ENCODE data around the gene ARHGAP18. TPM values are rescaled to one million over a fixed set of nuclear protein-coding genes. Genes with fewer than 3 reads are reported as not detected.

ARHGAP18 gene
- total and polyA plus RNA-seq, 2 of the 13 experiments (the other 11 are each of a cell fraction or from before 2014, with no cell fraction given) = 58.2 to 115 TPM

DNA sequence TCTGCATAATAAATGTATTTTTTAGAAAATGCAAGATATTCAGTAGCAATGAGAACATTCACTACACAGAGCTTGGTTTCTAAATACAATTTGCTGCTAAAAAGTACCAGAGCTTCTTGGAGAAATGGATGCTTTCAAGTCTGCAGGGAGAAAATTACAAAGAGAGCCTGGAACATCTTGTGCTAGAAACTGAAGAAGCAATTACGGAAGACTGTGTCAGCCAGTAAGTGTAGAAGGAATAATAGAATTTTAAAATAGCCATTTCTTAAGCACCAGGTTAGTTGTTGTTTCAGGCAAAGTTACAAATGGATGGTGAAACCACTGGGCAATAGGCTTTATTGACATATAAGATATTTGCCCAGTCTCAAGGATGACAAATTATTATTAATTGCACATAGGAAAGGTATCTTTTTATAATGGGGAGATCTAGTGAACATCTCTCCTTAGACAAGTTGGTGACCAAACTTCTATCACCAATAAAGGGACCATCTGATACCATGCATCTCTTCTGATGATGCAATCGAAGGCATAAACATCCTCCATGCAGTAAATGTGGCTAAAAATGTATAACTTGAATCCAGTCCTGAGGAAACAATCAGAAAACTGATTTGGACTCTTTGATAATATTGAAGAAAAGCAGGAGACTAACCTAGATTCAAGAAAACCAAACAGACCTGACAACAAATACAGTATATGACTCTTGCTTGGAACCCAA, 81.7 kb downstream of the ARHGAP18 start (continued):
- TF ChIP-seq, protein P1, sequence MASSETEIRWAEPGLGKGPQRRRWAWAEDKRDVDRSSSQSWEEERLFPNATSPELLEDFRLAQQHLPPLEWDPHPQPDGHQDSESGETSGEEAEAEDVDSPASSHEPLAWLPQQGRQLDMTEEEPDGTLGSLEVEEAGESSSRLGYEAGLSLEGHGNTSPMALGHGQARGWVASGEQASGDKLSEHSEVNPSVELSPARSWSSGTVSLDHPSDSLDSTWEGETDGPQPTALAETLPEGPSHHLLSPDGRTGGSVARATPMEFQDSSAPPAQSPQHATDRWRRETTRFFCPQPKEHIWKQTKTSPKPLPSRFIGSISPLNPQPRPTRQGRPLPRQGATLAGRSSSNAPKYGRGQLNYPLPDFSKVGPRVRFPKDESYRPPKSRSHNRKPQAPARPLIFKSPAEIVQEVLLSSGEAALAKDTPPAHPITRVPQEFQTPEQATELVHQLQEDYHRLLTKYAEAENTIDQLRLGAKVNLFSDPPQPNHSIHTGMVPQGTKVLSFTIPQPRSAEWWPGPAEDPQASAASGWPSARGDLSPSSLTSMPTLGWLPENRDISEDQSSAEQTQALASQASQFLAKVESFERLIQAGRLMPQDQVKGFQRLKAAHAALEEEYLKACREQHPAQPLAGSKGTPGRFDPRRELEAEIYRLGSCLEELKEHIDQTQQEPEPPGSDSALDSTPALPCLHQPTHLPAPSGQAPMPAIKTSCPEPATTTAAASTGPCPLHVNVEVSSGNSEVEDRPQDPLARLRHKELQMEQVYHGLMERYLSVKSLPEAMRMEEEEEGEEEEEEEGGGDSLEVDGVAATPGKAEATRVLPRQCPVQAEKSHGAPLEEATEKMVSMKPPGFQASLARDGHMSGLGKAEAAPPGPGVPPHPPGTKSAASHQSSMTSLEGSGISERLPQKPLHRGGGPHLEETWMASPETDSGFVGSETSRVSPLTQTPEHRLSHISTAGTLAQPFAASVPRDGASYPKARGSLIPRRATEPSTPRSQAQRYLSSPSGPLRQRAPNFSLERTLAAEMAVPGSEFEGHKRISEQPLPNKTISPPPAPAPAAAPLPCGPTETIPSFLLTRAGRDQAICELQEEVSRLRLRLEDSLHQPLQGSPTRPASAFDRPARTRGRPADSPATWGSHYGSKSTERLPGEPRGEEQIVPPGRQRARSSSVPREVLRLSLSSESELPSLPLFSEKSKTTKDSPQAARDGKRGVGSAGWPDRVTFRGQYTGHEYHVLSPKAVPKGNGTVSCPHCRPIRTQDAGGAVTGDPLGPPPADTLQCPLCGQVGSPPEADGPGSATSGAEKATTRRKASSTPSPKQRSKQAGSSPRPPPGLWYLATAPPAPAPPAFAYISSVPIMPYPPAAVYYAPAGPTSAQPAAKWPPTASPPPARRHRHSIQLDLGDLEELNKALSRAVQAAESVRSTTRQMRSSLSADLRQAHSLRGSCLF (CRISPR knock-in tag; IDR thresholded peaks at IDR 0.05; ENCODE audit: borderline replicate concordance) = no peak
- TF ChIP-seq ATF7 (IDR thresholded peaks at IDR 0.05) = peak; percentile 76
- TF ChIP-seq ATF7 (CRISPR knock-in tag; IDR thresholded peaks at IDR 0.05) = no peak
- peak; percentile 43; the same call in 1 of the 2 replicates for TF ChIP-seq CEBPG (CRISPR knock-in tag; IDR thresholded peaks at IDR 0.05)

DNA sequence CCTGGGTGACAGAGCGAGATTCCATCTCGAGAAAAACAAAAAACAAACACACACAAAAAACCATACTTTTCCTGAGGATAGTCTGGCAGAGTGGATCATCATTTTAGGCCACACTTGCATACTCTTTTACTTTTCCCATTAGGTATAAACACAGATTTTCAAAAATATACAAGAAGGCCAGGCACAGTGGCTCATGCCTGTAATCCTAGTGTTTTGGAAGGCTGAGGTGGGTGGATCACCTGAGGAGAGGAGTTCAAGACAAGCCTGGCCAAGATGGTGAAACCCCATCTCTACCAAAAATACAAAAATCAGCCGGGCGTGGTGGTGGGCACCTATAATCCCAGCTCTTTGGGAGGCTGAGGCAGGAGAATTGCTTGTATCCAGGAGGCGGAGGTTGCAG, 85.5 kb downstream of the ARHGAP18 start:
- ChIA-PET POLR2A (no interaction called here), CTCF (ENCODE audit: low intra/inter-chr PET ratio, low total read pairs) (no interaction called here)
- in situ Hi-C loops (cut with HindIII; ENCODE audit: extremely low pct_ligation_motif_present, low pct_unique_long_range_greater_than_20kb) = no loop called here
- TF ChIP-seq, protein P2, sequence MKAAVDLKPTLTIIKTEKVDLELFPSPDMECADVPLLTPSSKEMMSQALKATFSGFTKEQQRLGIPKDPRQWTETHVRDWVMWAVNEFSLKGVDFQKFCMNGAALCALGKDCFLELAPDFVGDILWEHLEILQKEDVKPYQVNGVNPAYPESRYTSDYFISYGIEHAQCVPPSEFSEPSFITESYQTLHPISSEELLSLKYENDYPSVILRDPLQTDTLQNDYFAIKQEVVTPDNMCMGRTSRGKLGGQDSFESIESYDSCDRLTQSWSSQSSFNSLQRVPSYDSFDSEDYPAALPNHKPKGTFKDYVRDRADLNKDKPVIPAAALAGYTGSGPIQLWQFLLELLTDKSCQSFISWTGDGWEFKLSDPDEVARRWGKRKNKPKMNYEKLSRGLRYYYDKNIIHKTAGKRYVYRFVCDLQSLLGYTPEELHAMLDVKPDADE (CRISPR knock-in tag; IDR thresholded peaks at IDR 0.05) = no peak
- TF ChIP-seq ZNF207 (IDR thresholded peaks at IDR 0.05; ENCODE audit: borderline replicate concordance) (no peak), ZBTB8A (CRISPR knock-in tag; IDR thresholded peaks at IDR 0.05; ENCODE audit: borderline replicate concordance, low read depth) (no peak), ZNF652 (CRISPR knock-in tag; IDR thresholded peaks at IDR 0.05; ENCODE audit: borderline replicate concordance, low read depth) (no peak)
- TF ChIP-seq, protein P3, sequence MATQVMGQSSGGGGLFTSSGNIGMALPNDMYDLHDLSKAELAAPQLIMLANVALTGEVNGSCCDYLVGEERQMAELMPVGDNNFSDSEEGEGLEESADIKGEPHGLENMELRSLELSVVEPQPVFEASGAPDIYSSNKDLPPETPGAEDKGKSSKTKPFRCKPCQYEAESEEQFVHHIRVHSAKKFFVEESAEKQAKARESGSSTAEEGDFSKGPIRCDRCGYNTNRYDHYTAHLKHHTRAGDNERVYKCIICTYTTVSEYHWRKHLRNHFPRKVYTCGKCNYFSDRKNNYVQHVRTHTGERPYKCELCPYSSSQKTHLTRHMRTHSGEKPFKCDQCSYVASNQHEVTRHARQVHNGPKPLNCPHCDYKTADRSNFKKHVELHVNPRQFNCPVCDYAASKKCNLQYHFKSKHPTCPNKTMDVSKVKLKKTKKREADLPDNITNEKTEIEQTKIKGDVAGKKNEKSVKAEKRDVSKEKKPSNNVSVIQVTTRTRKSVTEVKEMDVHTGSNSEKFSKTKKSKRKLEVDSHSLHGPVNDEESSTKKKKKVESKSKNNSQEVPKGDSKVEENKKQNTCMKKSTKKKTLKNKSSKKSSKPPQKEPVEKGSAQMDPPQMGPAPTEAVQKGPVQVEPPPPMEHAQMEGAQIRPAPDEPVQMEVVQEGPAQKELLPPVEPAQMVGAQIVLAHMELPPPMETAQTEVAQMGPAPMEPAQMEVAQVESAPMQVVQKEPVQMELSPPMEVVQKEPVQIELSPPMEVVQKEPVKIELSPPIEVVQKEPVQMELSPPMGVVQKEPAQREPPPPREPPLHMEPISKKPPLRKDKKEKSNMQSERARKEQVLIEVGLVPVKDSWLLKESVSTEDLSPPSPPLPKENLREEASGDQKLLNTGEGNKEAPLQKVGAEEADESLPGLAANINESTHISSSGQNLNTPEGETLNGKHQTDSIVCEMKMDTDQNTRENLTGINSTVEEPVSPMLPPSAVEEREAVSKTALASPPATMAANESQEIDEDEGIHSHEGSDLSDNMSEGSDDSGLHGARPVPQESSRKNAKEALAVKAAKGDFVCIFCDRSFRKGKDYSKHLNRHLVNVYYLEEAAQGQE (IDR thresholded peaks at IDR 0.05; ENCODE audit: borderline replicate concordance in 1 of 2, low read depth in 1 of 2, low read length in 2 of 2) = no peak
- TF ChIP-seq, protein P4, sequence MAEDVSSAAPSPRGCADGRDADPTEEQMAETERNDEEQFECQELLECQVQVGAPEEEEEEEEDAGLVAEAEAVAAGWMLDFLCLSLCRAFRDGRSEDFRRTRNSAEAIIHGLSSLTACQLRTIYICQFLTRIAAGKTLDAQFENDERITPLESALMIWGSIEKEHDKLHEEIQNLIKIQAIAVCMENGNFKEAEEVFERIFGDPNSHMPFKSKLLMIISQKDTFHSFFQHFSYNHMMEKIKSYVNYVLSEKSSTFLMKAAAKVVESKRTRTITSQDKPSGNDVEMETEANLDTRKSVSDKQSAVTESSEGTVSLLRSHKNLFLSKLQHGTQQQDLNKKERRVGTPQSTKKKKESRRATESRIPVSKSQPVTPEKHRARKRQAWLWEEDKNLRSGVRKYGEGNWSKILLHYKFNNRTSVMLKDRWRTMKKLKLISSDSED (CRISPR knock-in tag; IDR thresholded peaks at IDR 0.05) = no peak

More for the DNA sequence above, 85.5 kb downstream of the ARHGAP18 start:
- no peak overlapping the region for H3K4me3 ChIP-seq (replicated peaks in 1 of 3; ENCODE audit: insufficient read depth in 1 of 3, low read depth in 2 of 3, low read length in 3 of 3)
- H3K79me2 ChIP-seq (ENCODE audit: insufficient read depth, low read length) = no peaks in the 10 kb centered on the region
- no peaks in the 10 kb centered on the region for H3K27me3 ChIP-seq (ENCODE audit: control insufficient read depth in 1 of 2, insufficient read depth in 2 of 2, low read length in 2 of 2)
- H3K9ac ChIP-seq (ENCODE audit: insufficient read depth, low read depth, low read length) = no peak overlapping the region
- DNase-seq (ENCODE audit: low spot score) (no peak), ATAC-seq (no peak), FAIRE-seq (no peak)
- H4K20me1 ChIP-seq (ENCODE audit: insufficient read depth, low read length) = no peaks in the 10 kb centered on the region; the same call in 1 of the 2 replicates
- no peak overlapping the region for H3K27ac ChIP-seq (ENCODE audit: extremely low read length, insufficient read depth, low read length)
- peaks cover 24 to 64% of the 10 kb centered on the region in 2 experiments for H3K36me3 ChIP-seq (replicated peaks in 1 of 2; ENCODE audit: control insufficient read depth in 1 of 2, insufficient read depth in 2 of 2, low read length in 2 of 2)
- no peak overlapping the region for H3K4me2 ChIP-seq (ENCODE audit: low read depth, low read length)
- no peaks in the 10 kb centered on the region for H3K4me1 ChIP-seq (ENCODE audit: insufficient read depth, low read length)
- no peak overlapping the region for H2AFZ ChIP-seq (ENCODE audit: low read length)
- H3K9me3 ChIP-seq (ENCODE audit: low read length) = no peaks in the 10 kb centered on the region
- BruUV-seq (replicated peaks) = no TSS peak
- intact Hi-C loops (cut with micrococcal nuclease; ENCODE audit: unreplicated experiment) = no loop called here
- WGBS (ENCODE audit: low lambda C conversion rate) = 98% methylated on average over 5 of the region's 5 CpGs
